ENCODE measurements around the gene ORM1.

Gene ORM1

DNA sequence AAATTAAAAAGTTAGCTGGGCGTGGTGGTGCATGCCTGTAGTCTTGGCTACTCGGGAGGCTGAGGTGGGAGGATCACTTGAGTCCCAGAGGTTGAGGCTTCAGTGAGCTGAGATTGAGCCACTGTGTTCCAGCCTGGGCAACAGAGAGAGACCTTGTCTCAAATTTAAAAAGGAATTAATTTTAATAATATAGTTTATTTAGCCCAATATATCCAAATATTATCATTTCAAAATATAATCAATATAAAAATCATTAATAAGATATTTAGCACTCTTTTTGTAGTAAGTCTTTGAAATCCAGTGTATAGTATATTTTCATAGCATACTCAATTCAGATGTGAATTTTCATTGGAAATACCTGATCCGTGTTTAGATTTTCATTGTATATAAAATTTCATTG is 43.2 kb upstream of the ORM1 start:
- no peak overlapping the region for H3K27ac ChIP-seq (replicated peaks)
- H3K4me3 ChIP-seq (replicated peaks; ENCODE audit: insufficient read depth, low read length) = no peak overlapping the region
- no peaks in the 10 kb centered on the region for H3K27me3 ChIP-seq (ENCODE audit: insufficient read depth, poor library complexity, severe bottlenecking)
- no peak for TF ChIP-seq GABPA (IDR thresholded peaks at IDR 0.05; ENCODE audit: low read depth)
- TF ChIP-seq REST (IDR thresholded peaks at IDR 0.05; ENCODE audit: insufficient replicate concordance, low read depth) = no peak
- TF ChIP-seq POLR2AphosphoS5 (IDR thresholded peaks at IDR 0.05; ENCODE audit: low read depth) = no peak
- TF ChIP-seq SPI1 (IDR thresholded peaks at IDR 0.05; ENCODE audit: borderline replicate concordance, low read depth) = no peak
- TF ChIP-seq CTCF (IDR thresholded peaks at IDR 0.05; ENCODE audit: insufficient read depth, low read length) = no peak
- DNase-seq (ENCODE audit: low read depth in 1 of 2, low spot score in 1 of 2) = no peak

DNA sequence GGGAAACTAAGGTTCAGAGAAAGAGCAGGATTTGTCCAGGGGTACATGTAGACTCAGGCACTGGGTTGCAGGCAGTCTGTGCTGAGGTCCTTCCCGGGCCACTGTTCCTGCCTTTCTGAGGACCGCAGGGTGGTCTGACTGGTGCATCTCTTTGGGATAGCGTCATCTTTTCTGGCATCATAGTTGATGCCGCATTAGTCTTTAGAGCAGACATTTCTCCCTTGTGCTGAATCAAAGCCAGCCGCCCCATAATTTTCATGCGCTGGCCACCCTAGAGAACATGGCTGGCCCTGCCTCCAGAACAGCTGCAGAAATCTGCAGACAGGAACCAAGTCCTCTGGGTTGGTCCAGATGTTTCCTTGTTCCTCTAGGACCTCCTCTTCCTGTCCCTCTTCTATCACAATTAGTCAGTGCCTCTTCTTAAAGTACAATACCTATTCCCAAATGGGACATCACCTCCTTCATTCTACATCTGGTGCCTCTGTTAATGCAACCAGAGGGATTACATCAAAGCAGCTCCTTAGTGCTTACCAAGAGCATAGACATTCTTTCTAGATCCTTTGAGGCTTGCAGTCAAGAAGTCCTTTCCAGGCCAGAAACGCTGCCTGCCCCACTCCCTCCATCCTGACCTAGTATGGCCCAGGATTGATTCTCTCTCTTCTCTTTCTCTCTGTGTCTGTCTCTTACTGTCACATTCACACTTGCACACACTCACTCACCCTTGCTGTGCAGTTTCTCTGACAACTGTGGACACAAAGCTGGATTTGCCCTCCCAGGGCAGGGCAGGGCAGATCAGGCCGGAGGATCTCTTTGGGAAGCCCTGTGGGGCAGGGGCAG is 42.0 kb upstream of the ORM1 start:
- Histone ChIP-seq H3K27ac (replicated peaks) (no peak overlapping the region), H3K27me3 (ENCODE audit: insufficient read depth, poor library complexity, severe bottlenecking) (no peaks in the 10 kb centered on the region), H3K4me3 (replicated peaks; ENCODE audit: insufficient read depth, low read length) (no peak overlapping the region)
- no peak for TF ChIP-seq CTCF (IDR thresholded peaks at IDR 0.05; ENCODE audit: insufficient read depth, low read length)
- no peak for TF ChIP-seq SPI1 (IDR thresholded peaks at IDR 0.05; ENCODE audit: borderline replicate concordance, low read depth)
- no peak for TF ChIP-seq POLR2AphosphoS5 (IDR thresholded peaks at IDR 0.05; ENCODE audit: low read depth)
- no peak for TF ChIP-seq GABPA (IDR thresholded peaks at IDR 0.05; ENCODE audit: low read depth)
- TF ChIP-seq REST (IDR thresholded peaks at IDR 0.05; ENCODE audit: insufficient replicate concordance, low read depth) = no peak
- no peak for DNase-seq (ENCODE audit: low read depth in 1 of 2, low spot score in 1 of 2)

DNA sequence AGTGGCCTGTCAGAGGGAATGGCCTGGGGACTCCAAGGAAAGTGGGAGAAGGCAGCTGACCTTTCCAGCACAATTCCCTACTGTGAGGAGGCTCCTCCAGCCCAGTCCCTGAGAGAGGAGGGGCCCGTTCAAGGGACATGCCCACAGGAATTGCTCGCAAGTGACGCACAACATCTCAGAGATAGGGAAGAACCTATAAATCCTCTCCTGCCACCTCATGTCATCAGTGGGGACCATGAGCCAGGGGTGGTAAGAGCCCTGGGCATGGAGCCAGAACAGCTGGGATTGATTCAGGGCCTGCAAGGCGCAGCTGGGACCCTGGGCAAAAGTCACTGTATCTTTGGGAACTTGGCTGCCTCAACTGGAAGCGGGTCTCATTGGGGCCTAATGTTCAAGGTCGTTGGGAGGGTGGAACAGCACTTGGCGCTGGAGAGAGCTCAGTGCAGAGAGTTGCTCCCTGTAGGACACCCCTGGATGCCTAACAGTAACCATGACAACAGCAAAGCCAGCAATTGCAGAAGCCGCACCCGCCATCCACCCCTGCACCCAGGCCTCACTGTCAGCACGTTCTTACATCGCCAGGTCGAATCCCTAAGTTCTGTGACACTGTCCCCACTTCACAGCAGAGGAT is 41.3 kb upstream of the ORM1 start:
- Histone ChIP-seq H3K27ac (replicated peaks) (no peak overlapping the region), H3K4me3 (replicated peaks; ENCODE audit: insufficient read depth, low read length) (no peak overlapping the region), H3K27me3 (ENCODE audit: insufficient read depth, poor library complexity, severe bottlenecking) (no peaks in the 10 kb centered on the region)
- no peak for TF ChIP-seq REST (IDR thresholded peaks at IDR 0.05; ENCODE audit: insufficient replicate concordance, low read depth)
- TF ChIP-seq CTCF (IDR thresholded peaks at IDR 0.05; ENCODE audit: insufficient read depth, low read length) = no peak
- TF ChIP-seq SPI1 (IDR thresholded peaks at IDR 0.05; ENCODE audit: borderline replicate concordance, low read depth) = no peak
- no peak for TF ChIP-seq POLR2AphosphoS5 (IDR thresholded peaks at IDR 0.05; ENCODE audit: low read depth)
- no peak for TF ChIP-seq GABPA (IDR thresholded peaks at IDR 0.05; ENCODE audit: low read depth)
- DNase-seq (ENCODE audit: low read depth in 1 of 2, low spot score in 1 of 2) = no peak

All from HL-60 (cell line).